GM12892 (cell line): Measurements from ENCODE around the gene NCSTN.

Source experiments
- POLR2A ChIP-seq: IDR thresholded peaks from 2 replicates; pipeline ENCODE4 v1.6.1; 2011; ENCODE audit warnings: low read depth, low read length, control low read depth
- TAF1 ChIP-seq: IDR thresholded peaks from 2 replicates; pipeline ENCODE4 v1.6.1; 2011; ENCODE audit warnings: low read depth, mild to moderate bottlenecking, control low read depth, low read length, borderline replicate concordance

DNA sequence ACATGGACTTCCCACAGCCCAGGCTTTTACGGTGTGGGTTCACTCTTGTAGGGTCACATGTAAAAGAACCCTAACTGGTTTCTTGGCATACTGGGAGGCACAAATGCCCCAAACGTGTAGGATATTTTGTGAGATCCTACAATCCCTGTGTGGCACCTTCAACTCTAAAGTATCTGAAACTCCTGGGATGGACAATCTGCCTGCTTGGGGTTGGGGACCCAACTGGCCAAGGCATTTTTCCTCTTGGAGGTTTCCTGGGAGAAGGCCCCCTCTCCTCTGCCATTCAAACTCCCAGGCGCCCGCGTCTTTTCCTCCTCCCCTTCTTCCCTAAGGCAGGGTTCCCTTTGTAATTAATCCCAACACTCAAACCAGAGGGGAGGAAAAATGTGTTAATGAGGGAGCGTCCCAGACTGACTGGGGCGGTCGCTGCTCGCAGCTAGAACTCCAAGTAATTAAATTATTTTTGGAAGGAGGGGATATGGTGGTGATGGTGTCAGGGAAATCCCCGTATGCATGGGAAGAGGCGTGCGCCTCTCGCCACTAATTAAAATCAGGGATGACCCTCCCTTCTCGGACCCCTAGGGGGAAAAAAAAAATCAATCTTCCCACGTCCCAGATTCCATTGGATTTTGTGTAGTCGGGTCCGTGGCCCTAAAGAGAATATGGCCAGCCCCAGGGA lies 56.5 kb downstream of the NCSTN start:
- TF ChIP-seq POLR2A (no peak), TAF1 (no peak)
